Erythroblast (primary cell): ENCODE measurements around the gene SEPHS1.

Experiments used
- GATA1 ChIP-seq: IDR thresholded peaks from 2 replicates; pipeline ENCODE4 v1.6.1; 2011; ENCODE audit warnings: low read depth, mild to moderate bottlenecking, control low read depth, low read length, moderate library complexity
- POLR2A ChIP-seq: IDR thresholded peaks from 2 replicates; pipeline ENCODE4 v1.6.1; 2011; ENCODE audit warnings: mild to moderate bottlenecking, low read length

DNA sequence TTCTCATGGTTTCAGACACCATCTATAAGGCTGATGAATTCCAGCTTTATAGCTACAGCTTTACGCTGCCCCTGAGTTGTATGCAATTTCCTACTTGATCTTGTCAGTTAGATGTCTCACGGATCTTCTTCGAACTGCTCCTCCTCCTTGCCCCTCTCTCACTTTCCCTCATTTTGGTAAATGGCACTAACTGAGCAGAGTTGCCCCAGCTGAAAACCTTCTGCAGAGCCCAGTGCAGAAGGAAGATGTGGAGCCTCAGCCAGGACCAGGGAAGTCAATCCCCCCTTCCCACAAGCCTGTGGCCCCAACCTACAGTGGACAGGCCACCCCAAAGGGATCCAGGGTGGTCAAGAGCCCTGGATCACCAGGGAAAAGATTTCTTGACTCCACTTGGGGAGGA, 49.0 kb upstream of the SEPHS1 start:
- TF ChIP-seq POLR2A (no peak), GATA1 (no peak)
